ENCODE measurements around the gene DDI2. TPM values are rescaled to one million over a fixed set of nuclear protein-coding genes. Genes with fewer than 3 reads are reported as not detected.

The DDI2 gene
- total RNA-seq, 2 donors from 2014 or later, result 27.5 to 31.1 TPM

DNA sequence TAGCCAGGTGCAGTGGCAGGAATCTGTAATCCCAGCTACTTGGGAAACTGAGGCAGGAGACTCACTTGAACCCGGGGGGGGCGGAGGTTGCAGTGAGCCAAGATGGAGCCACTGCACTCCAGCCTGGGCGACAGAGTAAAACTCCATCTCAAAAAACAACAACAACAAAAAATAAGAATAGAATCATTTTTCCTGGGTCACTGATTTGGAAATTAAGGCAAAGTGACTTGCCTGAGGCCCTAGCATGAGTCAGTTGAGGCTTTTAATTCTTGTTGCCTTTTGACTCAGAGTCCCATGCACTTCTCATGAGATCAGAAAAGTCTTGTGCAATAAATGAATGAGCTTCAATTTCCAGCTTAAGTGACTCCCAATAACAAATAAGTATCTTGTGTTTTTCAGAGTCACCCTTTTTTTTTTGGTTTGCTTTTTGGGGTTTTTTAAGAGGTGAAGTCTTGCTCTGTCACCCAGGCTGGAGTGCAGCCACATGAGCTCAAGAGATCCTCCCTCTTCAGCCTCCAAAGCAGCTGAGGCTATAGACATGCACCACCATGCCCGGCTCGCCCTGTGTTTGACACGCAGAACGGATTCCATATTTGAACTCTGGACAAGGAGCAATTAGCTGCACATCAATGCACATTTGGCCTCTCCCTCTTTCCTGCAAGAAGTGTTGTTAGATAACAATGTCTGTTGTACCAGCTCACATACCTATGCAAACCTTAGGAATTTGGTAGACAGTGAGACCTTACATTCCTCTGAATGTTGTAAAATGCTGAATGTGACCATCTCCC is 63.5 kb downstream of the DDI2 start:
- Mint-ChIP-seq H3K27ac (no peak overlapping the region), H3K27me3 (no peaks in the 10 kb centered on the region), H3K4me3 (no peak overlapping the region), H3K4me1 (peaks cover 18% of the 10 kb centered on the region), H3K36me3 (ENCODE audit: low read depth) (no peaks in the 10 kb centered on the region)
- no peaks in the 10 kb centered on the region for H3K9me3 ChIP-seq (ENCODE audit: control insufficient read depth, low read length, poor library complexity, severe bottlenecking)
- DNase-seq, result no peak
- ATAC-seq, result no peak

DNA sequence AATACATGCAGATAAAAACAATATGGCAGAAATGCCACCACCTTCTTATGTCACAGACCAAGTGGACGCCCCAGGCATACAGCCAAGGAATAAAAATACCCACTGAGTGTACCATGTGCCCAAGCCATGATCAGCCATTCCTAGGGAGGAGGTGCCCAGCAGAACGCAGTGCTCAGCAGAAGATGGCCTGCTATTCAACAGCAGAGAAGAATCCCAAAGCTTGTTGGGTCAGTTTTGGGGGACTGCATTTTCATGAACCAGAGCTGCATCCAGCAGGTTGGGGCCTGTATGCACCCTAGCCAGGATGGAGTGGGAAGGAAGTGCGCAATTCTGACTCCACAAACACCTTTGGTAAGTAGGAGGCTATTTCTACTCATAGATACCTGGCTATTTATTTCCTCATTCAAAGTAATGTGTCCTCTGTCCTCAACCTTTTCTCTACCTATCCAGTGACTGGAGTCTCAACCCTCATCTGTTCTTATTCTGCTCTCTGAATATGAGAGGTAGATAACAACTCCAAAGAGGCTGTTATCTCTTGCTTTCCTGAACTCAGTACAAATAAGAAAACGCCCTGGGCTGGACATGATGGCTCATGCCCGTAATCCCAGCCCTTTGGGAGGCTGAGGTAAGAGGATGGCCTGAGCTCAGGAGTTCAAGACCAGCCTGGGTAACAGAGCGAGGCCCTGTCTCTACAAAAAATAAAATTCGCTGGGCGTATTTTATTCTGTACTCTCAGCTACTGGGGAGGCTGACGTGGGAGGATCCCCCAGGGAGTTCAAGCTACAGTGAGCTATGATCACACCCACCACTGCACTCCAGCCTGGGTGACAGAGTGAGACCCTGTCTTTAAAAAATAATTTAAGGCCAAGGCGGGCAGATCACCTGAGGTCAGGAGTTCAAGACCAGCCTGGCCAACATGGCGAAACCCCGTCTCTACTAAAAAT is 64.4 kb downstream of the DDI2 start:
- ATAC-seq (no peak), DNase-seq (no peak)
- H3K36me3 Mint-ChIP-seq (ENCODE audit: low read depth), result no peaks in the 10 kb centered on the region
- peak overlapping the region; percentile 36 for H3K4me3 Mint-ChIP-seq
- no peak overlapping the region for H3K27ac Mint-ChIP-seq
- no peaks in the 10 kb centered on the region for H3K9me3 ChIP-seq (ENCODE audit: control insufficient read depth, low read length, poor library complexity, severe bottlenecking)
- H3K27me3 Mint-ChIP-seq, result no peaks in the 10 kb centered on the region
- H3K4me1 Mint-ChIP-seq, result peaks cover 17% of the 10 kb centered on the region

- Mint-ChIP-seq H3K27me3 (no peaks in the 10 kb centered on the region), H3K4me1 (peaks cover 24% of the 10 kb centered on the region), H3K36me3 (ENCODE audit: low read depth) (no peaks in the 10 kb centered on the region)
These were observed 65.7 kb downstream of the DDI2 start for GRCh38 chr1:15682936-15683341.

GRCh38 chr1:15683345-15684039 is 66.2 kb downstream of the DDI2 start:
- H3K27me3 Mint-ChIP-seq, result no peaks in the 10 kb centered on the region
- ATAC-seq, result no peak

More at GRCh38 chr1:15682936-15683341, 65.7 kb downstream of the DDI2 start:
- DNase-seq, result no peak
- peak overlapping the region; percentile 87 for H3K27ac Mint-ChIP-seq
- no peaks in the 10 kb centered on the region for H3K9me3 ChIP-seq (ENCODE audit: control insufficient read depth, low read length, poor library complexity, severe bottlenecking)
- peak overlapping the region; percentile 91 for H3K4me3 Mint-ChIP-seq
- ATAC-seq, result no peak

DNA sequence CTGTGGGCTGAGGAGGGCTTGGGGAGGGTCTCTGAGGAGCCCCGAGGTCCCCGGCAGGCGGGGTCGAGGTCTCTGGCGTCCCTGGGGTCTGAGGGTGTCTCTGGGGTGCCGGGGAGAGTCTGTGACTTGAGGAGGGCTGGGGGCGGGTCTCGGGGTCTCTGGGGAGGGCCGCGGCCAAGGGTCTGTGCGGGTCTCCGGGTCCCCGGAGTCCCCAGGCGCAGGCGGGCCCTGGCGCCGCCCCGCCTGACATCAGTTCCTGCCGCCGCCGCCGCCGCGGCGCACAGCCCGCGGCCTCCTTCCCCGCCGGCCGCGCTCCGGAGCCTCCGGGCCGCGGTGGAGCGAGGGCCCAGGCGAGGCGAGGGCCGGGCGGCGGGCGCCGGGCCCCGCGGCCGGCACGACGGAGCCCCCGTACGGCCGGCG is 66.8 kb downstream of the DDI2 start, which contains the start of gene PLEKHM2:
Gene PLEKHM2, plus strand, starts transcription at position 279 of the 420 bp plus-strand sequence. CDS start 239 bp downstream, outside the sequence.
- Mint-ChIP-seq H3K36me3 (ENCODE audit: low read depth) (no peaks in the 10 kb centered on the region), H3K4me1 (peaks cover 28% of the 10 kb centered on the region), H3K27me3 (no peaks in the 10 kb centered on the region), H3K4me3 (peak within 1 kb of the TSS; percentile 91), H3K27ac (peak within 1 kb of the TSS; percentile 87)
- H3K9me3 ChIP-seq (ENCODE audit: control insufficient read depth, low read length, poor library complexity, severe bottlenecking), result no peaks in the 10 kb centered on the region
- ATAC-seq (peak; percentile 82), DNase-seq (peak; percentile 28 to 47 (median 38))

More at GRCh38 chr1:15683345-15684039, 66.2 kb downstream of the DDI2 start:
- no peak for DNase-seq
- H3K4me3 Mint-ChIP-seq, result peak overlapping the region; percentile 91
- H3K36me3 Mint-ChIP-seq (ENCODE audit: low read depth), result no peaks in the 10 kb centered on the region
- peaks cover 26% of the 10 kb centered on the region for H3K4me1 Mint-ChIP-seq
- peak overlapping the region; percentile 87 for H3K27ac Mint-ChIP-seq
- no peaks in the 10 kb centered on the region for H3K9me3 ChIP-seq (ENCODE audit: control insufficient read depth, low read length, poor library complexity, severe bottlenecking)

DNA sequence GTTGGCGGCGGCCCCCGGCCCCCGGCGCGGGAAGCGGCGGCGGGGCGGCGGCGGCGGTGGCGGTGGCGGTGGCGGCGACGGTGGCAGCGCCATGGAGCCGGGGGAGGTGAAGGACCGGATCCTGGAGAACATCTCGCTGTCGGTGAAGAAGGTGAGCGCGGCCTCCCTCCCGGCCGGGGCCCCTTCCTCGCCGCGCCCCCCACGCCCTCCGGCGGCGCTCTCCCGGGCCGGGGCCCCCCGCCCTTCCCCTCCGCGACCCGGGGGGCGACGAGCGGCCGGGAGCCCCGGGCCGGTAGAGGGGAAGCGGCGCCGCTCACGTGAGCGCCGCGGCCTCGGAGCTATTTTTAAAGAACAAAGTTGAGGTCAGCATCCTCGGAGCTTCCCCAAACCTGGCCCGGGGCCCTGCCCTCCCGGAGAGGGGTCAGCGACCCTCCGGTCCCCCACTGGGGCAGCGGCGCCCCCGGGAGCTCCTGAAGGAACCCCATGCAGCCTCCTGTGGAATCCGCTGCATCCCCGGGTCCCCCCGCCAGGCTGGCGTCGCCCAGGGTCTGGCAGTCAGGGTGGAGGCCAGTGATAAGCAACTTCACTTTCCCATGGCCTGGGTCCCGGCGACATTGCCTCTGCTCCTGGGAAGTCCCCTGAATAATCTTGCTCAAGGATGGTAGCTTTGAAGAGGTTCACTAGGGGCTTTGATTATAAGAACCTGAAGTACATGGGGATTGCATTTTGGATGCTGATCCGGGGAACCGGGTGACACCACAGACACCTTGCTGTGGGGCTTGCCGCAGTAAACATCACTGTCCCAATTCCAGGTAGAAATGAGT is 67.4 kb downstream of the DDI2 start:
- H3K9me3 ChIP-seq (ENCODE audit: control insufficient read depth, low read length, poor library complexity, severe bottlenecking), result no peaks in the 10 kb centered on the region
- ATAC-seq, result peak; percentile 55
- Mint-ChIP-seq H3K4me3 (peak overlapping the region; percentile 90), H3K36me3 (ENCODE audit: low read depth) (no peaks in the 10 kb centered on the region), H3K27ac (peak overlapping the region; percentile 87), H3K4me1 (peaks cover 28% of the 10 kb centered on the region), H3K27me3 (no peaks in the 10 kb centered on the region)
- DNase-seq, result peak in 2 of 3 donors; percentile 19 to 22

DNA sequence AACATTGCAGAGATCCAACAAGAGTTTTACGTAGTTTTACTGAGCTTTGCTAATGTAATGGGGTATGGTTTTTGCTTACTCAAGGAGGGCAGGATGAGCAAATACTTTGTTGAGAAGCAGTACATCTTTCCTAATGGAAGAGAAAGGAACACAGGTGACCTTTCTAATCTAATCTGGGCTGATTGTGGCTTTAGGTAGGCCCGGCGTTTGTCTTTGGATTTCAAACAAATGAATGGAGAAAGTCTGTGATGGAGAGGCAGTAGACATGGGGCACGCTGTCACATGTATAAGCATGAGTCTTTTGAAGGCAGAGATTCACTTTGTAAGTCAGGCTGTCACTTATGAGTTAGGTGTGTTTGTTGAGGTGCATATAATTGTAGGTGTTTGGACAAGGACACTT is 68.6 kb downstream of the DDI2 start:
- Mint-ChIP-seq H3K27ac (peak overlapping the region; percentile 81), H3K36me3 (ENCODE audit: low read depth) (peaks cover 2% of the 10 kb centered on the region), H3K27me3 (no peaks in the 10 kb centered on the region), H3K4me1 (peaks cover 31% of the 10 kb centered on the region), H3K4me3 (peak overlapping the region; percentile 83)
- no peaks in the 10 kb centered on the region for H3K9me3 ChIP-seq (ENCODE audit: control insufficient read depth, low read length, poor library complexity, severe bottlenecking)
- DNase-seq (no peak), ATAC-seq (no peak)

- Mint-ChIP-seq H3K27ac (no peak overlapping the region), H3K36me3 (ENCODE audit: low read depth) (peaks cover 2% of the 10 kb centered on the region), H3K4me1 (peaks cover 34% of the 10 kb centered on the region), H3K4me3 (no peak overlapping the region), H3K27me3 (no peaks in the 10 kb centered on the region)
- no peak for ATAC-seq
- no peak for DNase-seq
- no peaks in the 10 kb centered on the region for H3K9me3 ChIP-seq (ENCODE audit: control insufficient read depth, low read length, poor library complexity, severe bottlenecking)
These were observed 70.2 kb downstream of the DDI2 start for GRCh38 chr1:15687446-15687845.

DNA sequence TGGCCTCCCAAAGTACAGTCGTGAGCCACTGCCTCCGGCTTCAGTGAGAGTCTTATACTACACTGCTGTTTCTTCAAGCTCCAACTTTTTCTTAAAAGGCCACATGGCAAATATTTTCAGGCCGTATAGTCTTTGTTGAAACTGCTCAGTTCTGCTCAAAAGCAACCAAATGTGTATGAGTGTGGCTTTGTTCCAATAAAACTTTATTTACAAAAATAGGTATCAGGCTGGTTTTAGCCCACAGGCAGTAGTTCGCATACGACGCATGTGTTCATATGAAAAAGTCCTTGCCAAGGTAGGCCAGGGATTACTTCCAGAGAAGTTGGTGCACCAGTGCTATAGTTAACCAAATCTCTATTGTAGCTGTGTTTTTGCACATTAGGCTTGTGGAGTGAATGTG is 73.1 kb downstream of the DDI2 start:
- no peak overlapping the region for H3K4me3 Mint-ChIP-seq
- peaks cover 31% of the 10 kb centered on the region for H3K4me1 Mint-ChIP-seq
- peaks cover 2% of the 10 kb centered on the region for H3K36me3 Mint-ChIP-seq (ENCODE audit: low read depth)
- no peak for ATAC-seq
- H3K27ac Mint-ChIP-seq, result peak overlapping the region; percentile 43
- no peaks in the 10 kb centered on the region for H3K27me3 Mint-ChIP-seq
- DNase-seq, result no peak
- H3K9me3 ChIP-seq (ENCODE audit: control insufficient read depth, low read length, poor library complexity, severe bottlenecking), result no peaks in the 10 kb centered on the region

- DNase-seq, result no peak
- Mint-ChIP-seq H3K27ac (peak overlapping the region; percentile 47), H3K4me1 (peaks cover 27% of the 10 kb centered on the region)
These were observed 74.3 kb downstream of the DDI2 start for GRCh38 chr1:15691434-15692032.

GRCh38 chr1:15692121-15692682 is 74.9 kb downstream of the DDI2 start:
- ATAC-seq (no peak), DNase-seq (no peak)
- no peaks in the 10 kb centered on the region for H3K27me3 Mint-ChIP-seq
- H3K4me3 Mint-ChIP-seq, result no peak overlapping the region
- H3K4me1 Mint-ChIP-seq, result peaks cover 29% of the 10 kb centered on the region
- H3K27ac Mint-ChIP-seq, result peak overlapping the region; percentile 67
- H3K9me3 ChIP-seq (ENCODE audit: control insufficient read depth, low read length, poor library complexity, severe bottlenecking), result no peaks in the 10 kb centered on the region
- peaks cover 2% of the 10 kb centered on the region for H3K36me3 Mint-ChIP-seq (ENCODE audit: low read depth)

More at GRCh38 chr1:15691434-15692032, 74.3 kb downstream of the DDI2 start:
- no peaks in the 10 kb centered on the region for H3K27me3 Mint-ChIP-seq
- no peak for ATAC-seq
- H3K36me3 Mint-ChIP-seq (ENCODE audit: low read depth), result peaks cover 2% of the 10 kb centered on the region
- H3K4me3 Mint-ChIP-seq, result no peak overlapping the region
- no peaks in the 10 kb centered on the region for H3K9me3 ChIP-seq (ENCODE audit: control insufficient read depth, low read length, poor library complexity, severe bottlenecking)

Measured in T-helper 17 cell (primary cell).